Activated CD8-positive, alpha-beta T cell treated with anti-CD3 and anti-CD28 coated beads for 36 hours (primary cell): Measurements from ENCODE around the gene PATL1. TPM values are rescaled to one million over a fixed set of nuclear protein-coding genes. Genes with fewer than 3 reads are reported as not detected.

Experiments
- ATAC-seq: fragments of 200-7000 bp; cut with Tn5 transposase; one replicate; pipeline ENCODE4 v1.10.0; 2021; ENCODE audit warnings: mild to moderate bottlenecking, moderate library complexity
- CTCF ChIA-PET: fragments of 350-600 bp; sonication (Branson Sonifier 250); formaldehyde crosslinking; loops from one replicate; lab custom pipeline; 2021; ENCODE audit warnings: antibody characterized with exemption; lab: Charles Lee
- POLR2A ChIA-PET: fragments of 350-600 bp; sonication (Branson Sonifier 250); formaldehyde crosslinking; loops from one replicate; lab custom pipeline; 2021; ENCODE audit warnings: antibody characterized with exemption; lab: Charles Lee
- DNase-seq: peaks from one replicate; pipeline ENCODE4 v3.0.0-alpha.2; 2020
- H3K27ac Mint-ChIP-seq: one replicate; pipeline ENCODE4 v1.8.0; 2021; ENCODE audit warnings: mild to moderate bottlenecking, mixed read lengths
- H3K27me3 Mint-ChIP-seq: one replicate; pipeline ENCODE4 v1.8.0; 2021; ENCODE audit warnings: mixed read lengths
- H3K36me3 Mint-ChIP-seq: one replicate; pipeline ENCODE4 v1.8.0; 2021; ENCODE audit warnings: low read depth, mixed read lengths
- H3K4me1 Mint-ChIP-seq: one replicate; pipeline ENCODE4 v1.8.0; 2021; ENCODE audit warnings: low read depth, mixed read lengths
- H3K4me3 Mint-ChIP-seq: one replicate; pipeline ENCODE4 v1.8.0; 2021; ENCODE audit warnings: mild to moderate bottlenecking, moderate library complexity, mixed read lengths
- H3K9me3 Mint-ChIP-seq: one replicate; pipeline ENCODE4 v1.8.0; 2021; ENCODE audit warnings: mixed read lengths
- CTCF ChIP-seq: fragments of 200-600 bp; IDR thresholded peaks from one replicate; pipeline ENCODE4 v1.8.0; 2022; ENCODE audit warnings: antibody characterized with exemption, mild to moderate bottlenecking
- intact Hi-C: fragments of 100-400 bp; cut with micrococcal nuclease; formaldehyde crosslinking; loops from one replicate; pipeline ENCODE4 v1.10.0; 2022
- microRNA-seq: library from miRNA; unstranded; fragments of <30 nt; microRNA quantifications from one replicate; pipeline ENCODE4 v1.2.0, GENCODE V29; 2022; ENCODE audit warnings: borderline microRNAs expressed, borderline replicate concordance
- total RNA-seq, 2 experiments: library from RNA; stranded (reverse); gene quantifications; one replicate each; pipeline ENCODE4 v1.2.3, GENCODE V29; 2021

PATL1 gene
- total RNA-seq, 2 experiments from 2014 or later, result 59.5 to 60.6 TPM

GRCh38 chr11:59601788-59602187, 67.0 kb downstream of the PATL1 start:
- intact Hi-C loops, result no loop called here
- Mint-ChIP-seq H3K27me3 (no peaks in the 10 kb centered on the region), H3K4me1 (peaks cover 10% of the 10 kb centered on the region), H3K4me3 (no peak overlapping the region), H3K9me3 (no peaks in the 10 kb centered on the region), H3K36me3 (peaks cover 51% of the 10 kb centered on the region), H3K27ac (no peak overlapping the region)
- no peak for DNase-seq
- ChIA-PET CTCF (no interaction called here), POLR2A (interaction anchor here (0.6 to 0.8 kb wide), 2 partner anchors 19 to 25 kb away, joined by 3 read pairs; no protein-coding TSS in a partner anchor)
- ATAC-seq, result no peak
- TF ChIP-seq CTCF, result no peak

- ATAC-seq (no peak), DNase-seq (no peak)
- peaks cover 48% of the 10 kb centered on the region for H3K36me3 Mint-ChIP-seq
- CTCF ChIA-PET, result no interaction called here
- no peaks in the 10 kb centered on the region for H3K9me3 Mint-ChIP-seq
- H3K4me1 Mint-ChIP-seq, result peaks cover 10% of the 10 kb centered on the region
- POLR2A ChIA-PET, result interaction anchor here (0.8 kb wide), 1 partner anchor 8 kb away, joined by 3 read pairs; no protein-coding TSS in a partner anchor
- TF ChIP-seq CTCF, result no peak
- no peak overlapping the region for H3K27ac Mint-ChIP-seq
- intact Hi-C loops, result no loop called here
- H3K27me3 Mint-ChIP-seq, result no peaks in the 10 kb centered on the region
- no peak overlapping the region for H3K4me3 Mint-ChIP-seq
Observed at GRCh38 chr11:59600636-59601035, 68.2 kb downstream of the PATL1 start.

DNA sequence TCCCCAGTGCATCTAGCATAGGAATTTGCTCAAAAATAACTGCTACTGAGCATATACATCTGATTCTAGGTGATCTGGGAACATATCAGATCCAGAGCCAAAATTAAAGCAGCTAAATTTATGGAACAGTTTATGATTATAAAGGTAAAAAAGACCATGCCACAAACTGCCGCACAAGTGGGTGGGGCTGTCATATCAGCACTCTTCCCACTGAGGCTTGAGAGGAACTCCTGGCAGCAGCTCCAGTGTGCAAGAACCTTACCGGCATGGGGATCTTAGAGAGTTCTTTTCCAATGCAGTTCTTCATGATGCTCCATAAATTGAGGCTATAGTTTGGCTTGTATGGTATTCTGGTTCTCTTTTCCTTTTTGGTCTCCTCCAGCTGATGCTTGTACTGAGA, 68.6 kb downstream of the PATL1 start:
- no peak overlapping the region for H3K27ac Mint-ChIP-seq
- ChIA-PET POLR2A (interaction anchor here (0.8 kb wide), 1 partner anchor 8 kb away, joined by 3 read pairs; no protein-coding TSS in a partner anchor), CTCF (no interaction called here)
- intact Hi-C loops, result no loop called here
- H3K36me3 Mint-ChIP-seq, result peaks cover 48% of the 10 kb centered on the region
- ATAC-seq, result no peak
- DNase-seq, result no peak
- no peaks in the 10 kb centered on the region for H3K9me3 Mint-ChIP-seq
- no peak overlapping the region for H3K4me3 Mint-ChIP-seq
- TF ChIP-seq CTCF, result no peak
- no peaks in the 10 kb centered on the region for H3K27me3 Mint-ChIP-seq
- peaks cover 8% of the 10 kb centered on the region for H3K4me1 Mint-ChIP-seq

DNA sequence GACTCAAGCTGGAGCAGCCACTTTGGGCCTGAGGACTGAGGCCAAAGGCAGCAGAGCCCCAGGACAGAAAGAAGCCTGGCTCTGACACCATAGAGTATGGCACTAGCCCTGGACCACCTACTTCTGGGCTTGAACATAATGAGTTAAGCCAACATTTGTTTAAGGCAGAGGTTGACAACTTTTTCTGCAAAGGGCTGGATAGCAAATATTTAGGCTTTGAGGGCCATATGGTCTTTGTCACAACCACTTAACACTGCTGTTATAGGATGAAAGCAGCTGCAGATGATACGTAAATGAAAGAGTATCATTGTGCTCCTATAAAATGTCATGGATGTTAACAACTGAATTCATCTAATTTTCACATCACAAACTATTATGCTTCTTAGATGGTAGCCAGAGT, 69.9 kb downstream of the PATL1 start:
- no peak overlapping the region for H3K27ac Mint-ChIP-seq
- peaks cover 51% of the 10 kb centered on the region for H3K36me3 Mint-ChIP-seq
- H3K27me3 Mint-ChIP-seq, result no peaks in the 10 kb centered on the region
- CTCF ChIA-PET, result no interaction called here
- H3K4me1 Mint-ChIP-seq, result peaks cover 7% of the 10 kb centered on the region
- POLR2A ChIA-PET, result interaction anchor here (0.5 kb wide), 1 partner anchor 15 kb away, joined by 3 read pairs; no protein-coding TSS in a partner anchor
- ATAC-seq, result no peak
- intact Hi-C loops, result no loop called here
- no peak for DNase-seq
- H3K4me3 Mint-ChIP-seq, result no peak overlapping the region
- no peaks in the 10 kb centered on the region for H3K9me3 Mint-ChIP-seq
- no peak for TF ChIP-seq CTCF

Small RNA genes lying within 50 kb of the gene (microRNA-seq; reads per million reads assigned to microRNA genes)
- gene MIR3162, result not detected

Other genes starting within 250 kb of the PATL1 start
- not detected for gene OR5A2, start 242.6 kb downstream of the PATL1 start, total RNA-seq
- gene OR5A1, start 232.6 kb downstream of the PATL1 start, total RNA-seq, result not detected
- gene OR4D6, start 212.1 kb downstream of the PATL1 start, total RNA-seq, result not detected
- not detected for gene OR4D10, start 195.7 kb downstream of the PATL1 start, total RNA-seq
- not detected for gene OR4D11, start 165.5 kb downstream of the PATL1 start, total RNA-seq
- not detected for gene OR4D9, start 157.5 kb downstream of the PATL1 start, total RNA-seq
- 10 to 100 TPM; 38.1 to 41.0 TPM for gene OSBP, start 53.3 kb downstream of the PATL1 start, total RNA-seq
- gene OR10V1, start 44.8 kb upstream of the PATL1 start, total RNA-seq, result not detected
- gene STX3, start 86.3 kb upstream of the PATL1 start, total RNA-seq, result 1 to 10 TPM; 8.3 to 9.5 TPM
- 10 to 100 TPM; 76.4 to 78.7 TPM for gene MRPL16, start 141.7 kb upstream of the PATL1 start, total RNA-seq
- gene CBLIF, start 176.5 kb upstream of the PATL1 start, total RNA-seq, result not detected
- gene TCN1, start 197.4 kb upstream of the PATL1 start, total RNA-seq, result not detected
- gene OOSP3, start 209.7 kb upstream of the PATL1 start, total RNA-seq, result not detected